Stimulated activated CD4-positive, alpha-beta T cell treated with anti-CD3 and anti-CD28 coated beads, Interleukin-15, amount 100 ng/mL, for 1 hour (primary cell): ENCODE data around the gene FCGR3A.
"Not testable (repeated sequence)": the region's sequence is repeated elsewhere in the genome, so short reads cannot be mapped to it uniquely, and the experiment has no call there.

ENCODE experiments used
- DNase-seq, 2 donors: peaks; one replicate each; pipeline ENCODE4 v3.0.0-alpha.2; 2020; ENCODE audit warnings: low read depth in 1 of 2, low spot score in 1 of 2

Gene FCGR3A

GRCh38 chr1:161549652-161550051 lies at the start of gene FCGR3A:
FCGR3A (minus strand) TSS chr1:161549818; CDS start chr1:161549736, 82 bp downstream.
- no peak for DNase-seq

- not testable (repeated sequence) for DNase-seq
Observed at GRCh38 chr1:161597077-161597476, 47.5 kb upstream of the FCGR3A start.

DNA sequence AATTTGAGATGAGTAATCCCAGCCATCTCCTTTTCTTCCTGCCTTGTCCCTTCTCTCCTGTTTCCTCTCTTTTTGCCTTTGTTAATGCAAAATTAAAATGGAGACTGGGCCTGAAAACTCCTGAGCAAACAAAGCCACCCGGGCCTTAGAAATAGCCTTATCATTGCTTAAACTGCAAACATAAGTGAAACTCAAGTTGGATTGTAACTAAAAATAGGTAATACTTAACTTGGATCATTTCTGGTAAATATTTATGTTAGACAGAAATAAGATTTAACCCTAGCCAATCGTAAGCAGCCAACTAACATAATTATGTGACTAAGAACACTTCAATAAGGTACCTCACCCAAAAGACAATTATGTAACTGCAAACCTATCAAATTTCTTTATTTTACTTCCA lies 46.0 kb upstream of the FCGR3A start:
- not testable (repeated sequence) for DNase-seq

DNA sequence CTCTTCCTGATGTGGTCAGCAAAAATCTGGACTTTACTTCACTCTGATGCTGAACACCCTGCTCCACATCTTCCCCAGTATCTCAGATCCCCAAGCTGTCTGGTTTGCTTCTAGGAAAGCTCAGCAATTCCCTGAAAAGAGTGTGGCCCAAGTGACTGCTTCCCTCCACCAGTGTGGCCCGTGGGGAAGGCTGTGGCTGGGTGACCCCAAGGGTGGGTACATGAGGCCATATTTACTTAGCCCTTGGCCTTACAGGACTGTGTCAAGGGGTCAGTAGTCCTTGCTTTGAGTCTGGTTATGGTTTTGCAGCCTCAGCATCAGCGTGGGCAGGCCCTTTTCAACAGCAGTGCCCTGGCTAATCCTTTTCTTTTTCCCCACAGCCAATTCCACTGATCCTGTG lies 45.6 kb upstream of the FCGR3A start:
- DNase-seq: not testable (repeated sequence)

GRCh38 chr1:161594269-161594984 lies 44.8 kb upstream of the FCGR3A start:
- not testable (repeated sequence) for DNase-seq

DNA sequence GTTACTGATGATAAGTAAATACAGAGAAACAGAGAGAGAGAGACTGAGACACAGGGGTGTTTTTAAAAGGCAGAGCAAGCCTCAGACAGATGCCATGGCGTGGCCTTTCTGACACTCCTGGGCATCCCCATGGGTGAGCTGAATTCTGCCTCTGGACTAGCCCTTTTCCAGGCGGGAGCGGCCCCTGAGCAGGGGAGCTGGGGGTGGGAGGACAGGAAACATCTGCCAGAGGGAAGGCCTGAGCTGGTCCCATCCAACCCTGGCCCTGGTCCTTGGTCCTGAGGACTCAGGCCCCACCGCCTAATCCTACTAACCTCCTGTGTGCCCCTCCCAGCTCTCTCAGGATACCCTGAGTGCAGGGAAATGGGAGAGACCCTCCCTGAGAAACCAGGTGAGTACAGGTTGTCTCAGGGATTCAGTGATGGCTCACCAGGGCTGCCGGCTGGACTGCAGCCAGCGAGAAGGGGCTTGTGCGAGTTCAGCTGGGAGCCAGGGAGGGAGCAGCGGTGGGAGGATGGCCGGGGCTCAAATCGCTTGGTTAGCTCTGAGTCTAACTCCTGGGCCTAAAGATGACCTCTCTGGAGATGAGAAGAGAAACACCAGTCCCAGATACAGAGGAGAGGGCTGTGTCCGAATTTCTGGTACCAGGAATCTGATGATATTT lies 43.6 kb upstream of the FCGR3A start:
- not testable (repeated sequence) for DNase-seq

DNA sequence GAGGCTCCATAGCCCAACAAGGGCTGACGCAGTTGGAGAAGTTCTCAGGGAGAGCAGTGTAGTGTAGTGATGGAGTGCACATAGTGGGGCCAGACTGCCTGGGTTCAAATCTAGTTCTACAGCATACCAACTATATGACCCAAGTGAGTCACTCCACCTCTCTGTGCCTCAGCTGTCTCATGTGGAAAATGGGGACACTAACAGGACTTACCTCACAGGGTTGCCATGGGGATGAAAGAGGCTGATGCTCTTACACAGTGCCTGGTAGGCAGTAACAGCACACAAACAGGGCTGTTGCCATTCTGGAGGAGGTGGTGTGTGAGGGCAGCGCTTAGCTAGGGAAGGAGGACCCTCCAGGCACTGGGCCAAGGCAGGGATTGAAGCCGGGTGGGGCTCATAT lies 43.0 kb upstream of the FCGR3A start:
- DNase-seq: not testable (repeated sequence)

- not testable (repeated sequence) for DNase-seq
Observed at GRCh38 chr1:161589920-161590319, 40.3 kb upstream of the FCGR3A start.

GRCh38 chr1:161589365-161589764 lies 39.7 kb upstream of the FCGR3A start:
- DNase-seq: not testable (repeated sequence)

GRCh38 chr1:161588596-161588995 lies 39.0 kb upstream of the FCGR3A start:
- not testable (repeated sequence) for DNase-seq

- DNase-seq: not testable (repeated sequence)
Observed at GRCh38 chr1:161582882-161583281, 33.3 kb upstream of the FCGR3A start.

DNA sequence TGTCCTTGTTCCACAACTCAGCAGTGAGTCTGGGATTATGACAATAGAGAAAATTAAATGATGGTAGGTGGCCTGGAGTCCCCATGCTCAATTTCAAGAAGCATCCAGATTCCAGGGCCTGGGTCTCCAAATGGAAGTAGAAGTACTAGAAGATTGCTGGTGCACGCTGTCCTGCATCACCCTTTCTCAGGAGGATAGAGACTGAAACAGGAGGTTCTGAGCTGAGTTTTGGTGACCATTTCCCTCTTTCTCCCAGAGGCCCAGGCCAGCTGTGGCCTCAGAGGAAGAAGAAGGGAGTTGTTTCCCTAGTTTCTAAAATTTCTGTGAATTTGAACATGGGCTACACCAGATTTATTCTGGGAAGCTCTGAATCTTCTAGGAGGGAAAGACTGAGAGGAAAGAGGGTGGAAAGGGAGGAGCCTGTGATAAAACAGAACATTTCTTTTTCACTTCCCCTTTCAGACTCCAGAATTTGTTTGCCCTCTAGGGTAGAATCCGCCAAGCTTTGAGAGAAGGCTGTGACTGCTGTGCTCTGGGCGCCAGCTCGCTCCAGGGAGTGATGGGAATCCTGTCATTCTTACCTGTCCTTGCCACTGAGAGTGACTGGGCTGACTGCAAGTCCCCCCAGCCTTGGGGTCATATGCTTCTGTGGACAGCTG lies 31.4 kb upstream of the FCGR3A start:
- not testable (repeated sequence) for DNase-seq

- DNase-seq: not testable (repeated sequence)
Observed at GRCh38 chr1:161579856-161580507, 30.4 kb upstream of the FCGR3A start.

GRCh38 chr1:161576676-161577075 lies 27.1 kb upstream of the FCGR3A start:
- DNase-seq: not testable (repeated sequence)

DNA sequence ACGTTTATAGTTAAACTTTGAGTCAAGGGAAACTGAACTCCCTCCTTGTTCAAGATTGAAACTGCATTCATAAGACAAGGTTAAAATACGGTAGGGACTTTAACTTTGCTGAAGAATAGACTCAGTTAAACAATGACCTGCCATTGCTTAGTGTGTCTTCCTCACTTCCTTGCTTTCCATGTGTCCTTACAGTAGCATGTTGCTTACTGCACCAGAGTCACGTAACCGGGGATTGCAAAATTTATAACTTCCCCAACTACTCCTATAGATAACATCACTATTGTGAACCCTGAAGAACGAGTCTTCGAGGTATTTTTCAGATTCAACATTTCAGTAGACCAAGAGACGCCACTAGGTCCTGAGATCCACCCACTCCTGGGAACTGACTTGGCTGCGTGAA lies 22.1 kb upstream of the FCGR3A start:
- DNase-seq: not testable (repeated sequence)

DNA sequence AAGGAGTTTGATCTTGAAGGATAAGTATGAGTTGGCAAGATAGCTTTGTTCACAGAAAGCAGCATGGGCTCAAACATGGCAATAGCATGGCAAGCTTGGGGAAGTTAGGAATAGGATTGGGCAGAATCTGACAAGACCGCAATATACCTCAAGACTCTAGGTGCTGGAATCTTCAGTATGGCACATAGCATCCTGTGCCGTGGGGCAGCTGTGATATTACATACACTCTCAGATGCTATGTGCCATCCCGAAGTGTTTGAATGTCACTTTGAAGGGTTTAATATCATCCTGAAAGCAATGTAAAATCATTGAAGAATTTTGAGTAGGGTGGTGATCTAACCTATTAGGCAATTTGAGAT lies 17.0 kb upstream of the FCGR3A start:
- not testable (repeated sequence) for DNase-seq

- not testable (repeated sequence) for DNase-seq
Observed at GRCh38 chr1:161563522-161563921, 13.9 kb upstream of the FCGR3A start.

- not testable (repeated sequence) for DNase-seq
Observed at GRCh38 chr1:161562441-161562840, 12.8 kb upstream of the FCGR3A start.

- DNase-seq: not testable (repeated sequence)
Observed at GRCh38 chr1:161560960-161561715, 11.5 kb upstream of the FCGR3A start.

- DNase-seq: not testable (repeated sequence)
Observed at GRCh38 chr1:161557506-161558450, 8.2 kb upstream of the FCGR3A start.
